GM12891 (cell line): ENCODE data around the gene FOSB.

ENCODE experiments used
- PAX5 ChIP-seq: IDR thresholded peaks from 2 replicates; pipeline ENCODE4 v1.6.1; 2011; ENCODE audit warnings: low read length, moderate library complexity, mild to moderate bottlenecking; ENCODE audit not compliant: insufficient read depth, severe bottlenecking
- POLR2A ChIP-seq: IDR thresholded peaks from 2 replicates; pipeline ENCODE4 v1.6.1; 2011; ENCODE audit warnings: low read depth, low read length, control low read depth
- POLR2AphosphoS5 ChIP-seq: IDR thresholded peaks from 2 replicates; pipeline ENCODE4 v1.6.1; 2011; ENCODE audit warnings: low read depth, low read length, control low read depth
- POU2F2 ChIP-seq: IDR thresholded peaks from 2 replicates; pipeline ENCODE4 v1.6.1; 2011; ENCODE audit warnings: low read depth, mild to moderate bottlenecking, control low read depth, low read length, moderate library complexity
- SPI1 ChIP-seq: IDR thresholded peaks from 2 replicates; pipeline ENCODE4 v1.6.1; 2011; ENCODE audit warnings: low read depth, low read length, control low read depth
- TAF1 ChIP-seq: IDR thresholded peaks from 2 replicates; pipeline ENCODE4 v1.6.1; 2011; ENCODE audit warnings: low read depth, low read length, control low read depth

GRCh38 chr19:45457776-45458175 lies 10.0 kb upstream of the FOSB start:
- TF ChIP-seq TAF1: no peak
- no peak for TF ChIP-seq POLR2A
- no peak for TF ChIP-seq SPI1
- no peak for TF ChIP-seq POLR2AphosphoS5
- no peak for TF ChIP-seq POU2F2
- no peak for TF ChIP-seq PAX5
